ENCODE measurements around the gene TAF1C.

- TF ChIP-seq GATA3 (IDR thresholded peaks at IDR 0.05; ENCODE audit: low read depth, low read length) (no peak), GATA2 (IDR thresholded peaks at IDR 0.05; ENCODE audit: low read depth, low read length) (no peak)
Measured at GRCh38 chr16:84156342-84156784, 30.5 kb downstream of the TAF1C start.
